Mucosa of stomach (tissue), 1 donor: ENCODE results near the gene NSD1.
"Not testable (repeated sequence)": the region's sequence is repeated elsewhere in the genome, so short reads cannot be mapped to it uniquely, and the experiment has no call there.

Source experiments
- H3K27me3 ChIP-seq: one replicate; pipeline ENCODE4 v1.7.0; 2013; ENCODE audit warnings: mild to moderate bottlenecking, low read length; ENCODE audit not compliant: control insufficient read depth, insufficient read depth
- H3K36me3 ChIP-seq: one replicate; pipeline ENCODE4 v1.7.0; 2013; ENCODE audit warnings: low read length; ENCODE audit not compliant: control insufficient read depth, insufficient read depth
- H3K4me1 ChIP-seq: one replicate; pipeline ENCODE4 v1.7.0; 2013; ENCODE audit warnings: mild to moderate bottlenecking, low read length; ENCODE audit not compliant: control insufficient read depth, insufficient read depth
- H3K4me3 ChIP-seq: one replicate; pipeline ENCODE4 v1.7.0; 2013; ENCODE audit warnings: low read length
- H3K9ac ChIP-seq: one replicate; pipeline ENCODE4 v1.7.0; 2013; ENCODE audit warnings: mild to moderate bottlenecking, low read length, moderate library complexity
- H3K9me3 ChIP-seq: one replicate; pipeline ENCODE4 v1.7.0; 2013; ENCODE audit warnings: mild to moderate bottlenecking, low read length, moderate library complexity; ENCODE audit not compliant: control insufficient read depth
- donor health status: Pancreatic carcinoma.

NSD1 gene

GRCh38 chr5:177176175-177176711 lies 42.7 kb downstream of the NSD1 start:
- Histone ChIP-seq H3K36me3 (no peaks in the 10 kb centered on the region), H3K9me3 (no peaks in the 10 kb centered on the region), H3K4me3 (no peak overlapping the region), H3K9ac (no peak overlapping the region), H3K27me3 (no peaks in the 10 kb centered on the region), H3K4me1 (peaks cover 4% of the 10 kb centered on the region)

GRCh38 chr5:177177847-177178437 lies 44.4 kb downstream of the NSD1 start:
- not testable (repeated sequence) for H3K4me1 ChIP-seq, H3K9me3 ChIP-seq, H3K36me3 ChIP-seq, H3K9ac ChIP-seq, H3K27me3 ChIP-seq, H3K4me3 ChIP-seq

- no peaks in the 10 kb centered on the region for H3K4me1 ChIP-seq
- no peaks in the 10 kb centered on the region for H3K27me3 ChIP-seq
- no peak overlapping the region for H3K4me3 ChIP-seq
- no peaks in the 10 kb centered on the region for H3K36me3 ChIP-seq
- no peak overlapping the region for H3K9ac ChIP-seq
- no peaks in the 10 kb centered on the region for H3K9me3 ChIP-seq
These were observed 45.2 kb downstream of the NSD1 start for GRCh38 chr5:177178733-177179304.

- no peaks in the 10 kb centered on the region for H3K27me3 ChIP-seq
- H3K9ac ChIP-seq, result no peak overlapping the region
- no peaks in the 10 kb centered on the region for H3K36me3 ChIP-seq
- no peak overlapping the region for H3K4me3 ChIP-seq
- no peaks in the 10 kb centered on the region for H3K4me1 ChIP-seq
- H3K9me3 ChIP-seq, result no peaks in the 10 kb centered on the region
These were observed 45.9 kb downstream of the NSD1 start for GRCh38 chr5:177179431-177179830.

- Histone ChIP-seq H3K4me1 (no peaks in the 10 kb centered on the region), H3K27me3 (no peaks in the 10 kb centered on the region), H3K9me3 (no peaks in the 10 kb centered on the region), H3K4me3 (no peak overlapping the region), H3K36me3 (no peaks in the 10 kb centered on the region), H3K9ac (no peak overlapping the region)
These were observed 49.6 kb downstream of the NSD1 start for GRCh38 chr5:177183142-177183541.

GRCh38 chr5:177183766-177184360 lies 50.3 kb downstream of the NSD1 start:
- Histone ChIP-seq H3K4me3 (no peak overlapping the region), H3K27me3 (no peaks in the 10 kb centered on the region), H3K36me3 (no peaks in the 10 kb centered on the region), H3K9me3 (no peaks in the 10 kb centered on the region), H3K4me1 (no peaks in the 10 kb centered on the region), H3K9ac (no peak overlapping the region)

- Histone ChIP-seq H3K36me3 (no peaks in the 10 kb centered on the region), H3K27me3 (no peaks in the 10 kb centered on the region), H3K4me3 (no peak overlapping the region), H3K4me1 (no peaks in the 10 kb centered on the region), H3K9ac (no peak overlapping the region), H3K9me3 (no peaks in the 10 kb centered on the region)
These were observed 52.4 kb downstream of the NSD1 start for GRCh38 chr5:177185993-177186392.

GRCh38 chr5:177186645-177187044 lies 53.1 kb downstream of the NSD1 start:
- H3K9ac ChIP-seq, result no peak overlapping the region
- no peaks in the 10 kb centered on the region for H3K27me3 ChIP-seq
- H3K9me3 ChIP-seq, result no peaks in the 10 kb centered on the region
- no peaks in the 10 kb centered on the region for H3K4me1 ChIP-seq
- H3K36me3 ChIP-seq, result no peaks in the 10 kb centered on the region
- no peak overlapping the region for H3K4me3 ChIP-seq

- H3K9ac ChIP-seq, result no peak overlapping the region
- no peaks in the 10 kb centered on the region for H3K4me1 ChIP-seq
- no peaks in the 10 kb centered on the region for H3K27me3 ChIP-seq
- no peaks in the 10 kb centered on the region for H3K9me3 ChIP-seq
- no peak overlapping the region for H3K4me3 ChIP-seq
- H3K36me3 ChIP-seq, result no peaks in the 10 kb centered on the region
These were observed 55.2 kb downstream of the NSD1 start for GRCh38 chr5:177188775-177189174.

- Histone ChIP-seq H3K9ac (no peak overlapping the region), H3K27me3 (no peaks in the 10 kb centered on the region), H3K9me3 (no peaks in the 10 kb centered on the region), H3K4me3 (no peak overlapping the region), H3K36me3 (no peaks in the 10 kb centered on the region), H3K4me1 (no peaks in the 10 kb centered on the region)
These were observed 55.8 kb downstream of the NSD1 start for GRCh38 chr5:177189416-177189815.

- H3K4me1 ChIP-seq, result no peaks in the 10 kb centered on the region
- H3K36me3 ChIP-seq, result no peaks in the 10 kb centered on the region
- H3K9ac ChIP-seq, result no peak overlapping the region
- no peak overlapping the region for H3K4me3 ChIP-seq
- H3K9me3 ChIP-seq, result no peaks in the 10 kb centered on the region
- H3K27me3 ChIP-seq, result no peaks in the 10 kb centered on the region
These were observed 56.4 kb downstream of the NSD1 start for GRCh38 chr5:177189965-177190364.

GRCh38 chr5:177194268-177194667 lies 60.7 kb downstream of the NSD1 start:
- Histone ChIP-seq H3K36me3 (no peaks in the 10 kb centered on the region), H3K9me3 (no peaks in the 10 kb centered on the region), H3K4me1 (no peaks in the 10 kb centered on the region), H3K27me3 (no peaks in the 10 kb centered on the region), H3K4me3 (no peak overlapping the region), H3K9ac (no peak overlapping the region)
